Endothelial cell of umbilical vein (primary cell): ENCODE measurements around the gene PIK3AP1.

ENCODE experiments used
- JUN ChIP-seq: IDR thresholded peaks from 2 replicates; pipeline ENCODE4 v1.6.1; 2011; ENCODE audit warnings: borderline replicate concordance, low read depth; ENCODE audit not compliant: insufficient read length, insufficient read depth
- POLR2AphosphoS5 ChIP-seq: IDR thresholded peaks from 2 replicates; pipeline ENCODE4 v1.6.1; 2012; ENCODE audit warnings: low read depth, mild to moderate bottlenecking, control low read depth, low read length, moderate library complexity; ENCODE audit not compliant: insufficient read depth

DNA sequence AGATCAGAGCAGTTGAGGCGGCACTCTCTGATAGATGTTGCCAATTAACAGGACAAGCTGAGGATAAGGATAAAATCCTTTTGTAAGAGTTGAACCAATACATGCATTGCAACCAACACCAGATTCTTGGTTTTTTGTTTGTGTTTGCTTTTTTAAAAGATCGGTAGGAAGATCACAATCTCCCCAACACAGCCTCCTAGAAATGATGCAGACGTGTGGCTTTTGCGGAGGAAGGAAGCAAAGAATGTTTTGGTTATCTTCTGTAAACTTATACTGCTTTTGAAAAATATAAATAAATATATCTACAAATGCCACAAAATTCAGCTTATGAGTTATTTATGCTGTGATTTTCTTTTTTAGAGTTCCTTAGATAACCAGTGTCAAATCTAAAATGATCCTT is 35.5 kb downstream of the PIK3AP1 start:
- no peak for TF ChIP-seq POLR2AphosphoS5
- no peak for TF ChIP-seq JUN
